Stomach (tissue), 9 donors: ENCODE data around the gene DEGS1. TPM values are rescaled to one million over a fixed set of nuclear protein-coding genes. Genes with fewer than 3 reads are reported as not detected.

Experiments
- DNase-seq, 2 donors: peaks; one replicate each; pipeline versions ENCODE4 v3.0.0 to v3.0.0-alpha.2; 2013 to 2019
- H3K27ac ChIP-seq, 5 donors: fragments of 200-600 bp in 4 of 5; sonication (generic) in 4 of 5; one replicate each; pipeline ENCODE4 v1.5.1; 2013 to 2019; ENCODE audit warnings: mild to moderate bottlenecking in 1 of 5, moderate library complexity in 1 of 5
- H3K27me3 ChIP-seq, 3 donors: fragments of 200-600 bp; sonication (generic); one replicate each; pipeline ENCODE4 v1.5.1; 2017 to 2019; ENCODE audit warnings: mixed run types in 1 of 3
- H3K36me3 ChIP-seq, 4 donors: fragments of 200-600 bp; sonication (generic); 1 replicate in 3 of 4; 2 replicates in 1 of 4; pipeline ENCODE4 v1.5.1; 2016 to 2019
- H3K4me1 ChIP-seq, 4 donors: fragments of 200-600 bp; sonication (generic); one replicate each; pipeline ENCODE4 v1.5.1; 2016 to 2019
- H3K4me3 ChIP-seq, 4 donors: fragments of 200-600 bp; sonication (generic) in 3 of 4; one replicate each; pipeline ENCODE4 v1.5.1; 2016 to 2019; ENCODE audit warnings: mild to moderate bottlenecking in 1 of 4
- H3K9me3 ChIP-seq, 4 donors: fragments of 200-600 bp; sonication (generic); one replicate each; pipeline ENCODE4 v1.5.1; 2016 to 2019
- CTCF ChIP-seq, 7 experiments: fragments of 450-650 bp in 4 of 7; fragments of 200-600 bp in 3 of 7; sonication (generic) in 3 of 7; IDR thresholded peaks; one replicate each; pipeline ENCODE4 v1.5.1; 2016 to 2019; ENCODE audit warnings: antibody characterized with exemption in 7 of 7, control low read depth in 2 of 7, mild to moderate bottlenecking in 1 of 7
- EP300 ChIP-seq: sonication (generic); formaldehyde crosslinking; IDR thresholded peaks from one replicate; pipeline ENCODE4 v1.6.1; 2017; ENCODE audit warnings: antibody characterized with exemption
- POLR2A ChIP-seq, 4 donors: fragments of 450-650 bp; IDR thresholded peaks; one replicate each; pipeline ENCODE4 v1.6.1; 2016; ENCODE audit warnings: antibody characterized with exemption in 4 of 4, control low read depth in 2 of 4, mild to moderate bottlenecking in 1 of 4, moderate library complexity in 1 of 4
- POLR2AphosphoS5 ChIP-seq, 3 donors: sonication (generic); formaldehyde crosslinking; IDR thresholded peaks; one replicate each; pipeline ENCODE4 v1.6.1; 2016; ENCODE audit warnings: antibody characterized with exemption in 3 of 3
- WGBS, 5 donors: extraction: QIAGEN DNeasy Blood & Tissue Kit in 3 of 5; methylation state at CpG; one replicate each; pipeline versions ENCODE4 v1.1.5 to v1.1.7; 2013 to 2018; 5-methylcytosine and 5-hydroxymethylcytosine counted together
- intact Hi-C: fragments of 100-400 bp; cut with DNase I; formaldehyde crosslinking; loops from one replicate; pipeline ENCODE4 v1.15.1; 2023; ENCODE audit warnings: low total_unique reads
- polyA plus RNA-seq, 3 donors: library from polyadenylated mRNA; stranded (reverse); fragments of 200-250 nt; gene quantifications; one replicate each; pipeline ENCODE4 v1.2.3, GENCODE V29; 2013
- total RNA-seq, 5 donors: library from RNA; depleted of rRNA; stranded (reverse); fragments of >200 nt; gene quantifications; one replicate each; pipeline versions ENCODE4 v1.1.0 to v1.2.3, GENCODE V29; 2014 to 2016
- donor health status: healthy with polysubstance abuse.
- donor health status: Bipolar disorder and iron deficiency.
- donor health status: healthy.

The DEGS1 gene
- total and polyA plus RNA-seq, 8 donors = 6.4 to 109 (median 41.0) TPM

GRCh38 chr1:224192082-224192788, 9.2 kb downstream of the DEGS1 start:
- H3K27ac ChIP-seq = no peak overlapping the region
- no peaks in the 10 kb centered on the region for H3K27me3 ChIP-seq
- no peak for TF ChIP-seq POLR2A (IDR thresholded peaks at IDR 0.05)
- TF ChIP-seq EP300 = no peak
- no peak for TF ChIP-seq CTCF (IDR thresholded peaks at IDR 0.05)
- TF ChIP-seq POLR2AphosphoS5 (IDR thresholded peaks at IDR 0.05) = no peak
- H3K9me3 ChIP-seq = no peaks in the 10 kb centered on the region
- H3K36me3 ChIP-seq = peaks cover 12 to 52% (median 51%) of the 10 kb centered on the region in 4 donors
- intact Hi-C loops = no loop called here
- 65 to 71% (median 71%) methylated on average over 5 of the region's 5 CpGs for WGBS, 5 donors
- no peak overlapping the region for H3K4me3 ChIP-seq
- DNase-seq = no peak
- peaks cover 0 to 37% (median 16%) of the 10 kb centered on the region in 4 donors for H3K4me1 ChIP-seq

GRCh38 chr1:224193319-224193966, 10.4 kb downstream of the DEGS1 start:
- TF ChIP-seq EP300 (no peak), POLR2A (IDR thresholded peaks at IDR 0.05) (no peak), CTCF (IDR thresholded peaks at IDR 0.05) (no peak), POLR2AphosphoS5 (IDR thresholded peaks at IDR 0.05) (no peak)
- Histone ChIP-seq H3K36me3 (peaks cover 12 to 52% (median 51%) of the 10 kb centered on the region in 4 donors), H3K4me1 (peaks cover 0 to 33% (median 18%) of the 10 kb centered on the region in 4 donors), H3K4me3 (no peak overlapping the region), H3K9me3 (no peaks in the 10 kb centered on the region), H3K27ac (no peak overlapping the region), H3K27me3 (no peaks in the 10 kb centered on the region)
- 89 to 94% (median 94%) methylated on average over 8 of the region's 8 CpGs for WGBS, 5 donors
- intact Hi-C loops = no loop called here
- DNase-seq = no peak

- 27 to 56% (median 30%) methylated on average over 5 of the region's 5 CpGs for WGBS, 5 donors
- Histone ChIP-seq H3K27ac (peak overlapping the region in 1 of 5 donors; percentile 45), H3K36me3 (peaks cover 8 to 33% (median 25%) of the 10 kb centered on the region in 4 donors), H3K9me3 (no peaks in the 10 kb centered on the region), H3K4me3 (no peak overlapping the region), H3K4me1 (peaks cover 0 to 25% (median 15%) of the 10 kb centered on the region in 4 donors), H3K27me3 (no peaks in the 10 kb centered on the region)
- TF ChIP-seq EP300 = no peak
- TF ChIP-seq CTCF (IDR thresholded peaks at IDR 0.05) = no peak
- no peak for TF ChIP-seq POLR2A (IDR thresholded peaks at IDR 0.05)
- no peak for TF ChIP-seq POLR2AphosphoS5 (IDR thresholded peaks at IDR 0.05)
- no peak for DNase-seq
- intact Hi-C loops = no loop called here
Measured at GRCh38 chr1:224196813-224197600, 14.0 kb downstream of the DEGS1 start.

- no peaks in the 10 kb centered on the region for H3K27me3 ChIP-seq
- no peak for TF ChIP-seq POLR2A (IDR thresholded peaks at IDR 0.05)
- WGBS, 5 donors = 91 to 94% (median 92%) methylated on average over 4 of the region's 4 CpGs
- peaks cover 6 to 35% (median 20%) of the 10 kb centered on the region in 4 donors for H3K4me1 ChIP-seq
- peaks cover 0 to 17% (median 10%) of the 10 kb centered on the region in 4 donors for H3K36me3 ChIP-seq
- DNase-seq = no peak
- no peak overlapping the region for H3K27ac ChIP-seq
- no peak overlapping the region for H3K4me3 ChIP-seq
- H3K9me3 ChIP-seq = no peaks in the 10 kb centered on the region
- intact Hi-C loops = no loop called here
Measured at GRCh38 chr1:224198572-224198971, 15.5 kb downstream of the DEGS1 start.
